ENCODE results near the gene KHSRP. TPM values are rescaled to one million over a fixed set of nuclear protein-coding genes. Genes with fewer than 3 reads are reported as not detected.

Gene KHSRP
- total and polyA plus RNA-seq, 2 of the 13 experiments (the other 11 are each of a cell fraction or from before 2014, with no cell fraction given) = 72.1 to 129 TPM

DNA sequence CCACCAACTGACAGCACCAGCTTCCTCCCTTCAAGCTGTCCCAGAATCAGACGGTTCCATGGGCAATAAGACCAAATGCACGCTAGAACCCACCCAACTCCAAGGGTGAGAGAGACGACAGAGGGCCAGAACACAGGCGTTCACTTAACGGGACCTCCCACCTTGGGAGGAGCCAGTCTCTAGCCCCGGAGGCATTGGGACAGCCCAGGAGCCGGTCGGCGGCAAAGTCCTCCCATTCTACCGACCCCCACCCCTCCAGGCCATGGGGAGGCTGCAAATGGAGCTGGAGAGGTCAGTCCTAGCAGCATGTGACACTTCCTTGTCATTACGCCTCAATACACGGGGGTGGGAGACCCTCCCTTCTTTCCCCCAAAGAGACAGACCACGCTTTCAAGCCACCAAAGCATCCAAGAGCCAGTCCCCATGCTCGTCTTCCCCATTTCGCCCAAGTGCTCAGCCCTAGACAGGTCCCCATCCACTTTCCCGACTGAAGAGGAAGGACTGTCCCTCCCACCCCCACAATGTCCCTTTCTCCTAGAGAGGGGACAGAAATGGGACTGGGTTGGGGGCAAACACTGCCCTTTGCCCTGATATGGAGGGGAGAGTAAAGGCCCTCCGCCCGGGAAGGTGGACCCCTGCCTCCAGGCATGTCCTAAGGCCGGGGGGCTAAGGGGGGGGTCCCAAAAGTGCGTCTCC lies 964 bp downstream of the KHSRP start:
- peak overlapping the region; percentile 89 for H3K9ac ChIP-seq (ENCODE audit: insufficient read depth, low read depth, low read length)
- H3K27me3 ChIP-seq (ENCODE audit: control insufficient read depth in 1 of 2, insufficient read depth in 2 of 2, low read length in 2 of 2) = no peaks in the 10 kb centered on the region; a peak in 1 of 5 replicates
- no peaks in the 10 kb centered on the region for H3K9me3 ChIP-seq (ENCODE audit: low read length)
- FAIRE-seq (peak; percentile 78), DNase-seq (ENCODE audit: low spot score) (peak; percentile 49), ATAC-seq (peak; percentile 24)
- BruUV-seq (replicated peaks) = no TSS peak
- H3K79me2 ChIP-seq (ENCODE audit: insufficient read depth, low read length) = peaks cover 52% of the 10 kb centered on the region
- WGBS (ENCODE audit: low lambda C conversion rate) = 0% methylated on average over 5 of the region's 20 CpGs
- peaks cover 21 to 39% of the 10 kb centered on the region in 2 experiments for H3K36me3 ChIP-seq (replicated peaks in 1 of 2; ENCODE audit: control insufficient read depth in 1 of 2, insufficient read depth in 2 of 2, low read length in 2 of 2)
- H3K27ac ChIP-seq (ENCODE audit: extremely low read length, insufficient read depth, low read length) = peak overlapping the region; percentile 68
- intact Hi-C loops (cut with micrococcal nuclease; ENCODE audit: unreplicated experiment) = no loop called here
- H3K4me3 ChIP-seq (replicated peaks in 1 of 3; ENCODE audit: insufficient read depth in 1 of 3, low read depth in 2 of 3, low read length in 3 of 3) = peak overlapping the region; percentile 84 to 92 (median 87)
- CTCF ChIA-PET (ENCODE audit: low intra/inter-chr PET ratio, low total read pairs) = no interaction called here
- POLR2A ChIA-PET = interaction anchor here (1.4 kb wide), 1 partner anchor 14 kb away, joined by 5 read pairs; no protein-coding TSS in a partner anchor
- H4K20me1 ChIP-seq (ENCODE audit: insufficient read depth, low read length) = peaks cover 47% of the 10 kb centered on the region
- in situ Hi-C loops (cut with HindIII; ENCODE audit: extremely low pct_ligation_motif_present, low pct_unique_long_range_greater_than_20kb) = no loop called here
- peaks cover 33% of the 10 kb centered on the region for H3K4me1 ChIP-seq (ENCODE audit: insufficient read depth, low read length)
- no peak overlapping the region for H2AFZ ChIP-seq (ENCODE audit: low read length)
- H3K4me2 ChIP-seq (ENCODE audit: low read depth, low read length) = peak overlapping the region; percentile 94
- TF ChIP-seq, protein P1, sequence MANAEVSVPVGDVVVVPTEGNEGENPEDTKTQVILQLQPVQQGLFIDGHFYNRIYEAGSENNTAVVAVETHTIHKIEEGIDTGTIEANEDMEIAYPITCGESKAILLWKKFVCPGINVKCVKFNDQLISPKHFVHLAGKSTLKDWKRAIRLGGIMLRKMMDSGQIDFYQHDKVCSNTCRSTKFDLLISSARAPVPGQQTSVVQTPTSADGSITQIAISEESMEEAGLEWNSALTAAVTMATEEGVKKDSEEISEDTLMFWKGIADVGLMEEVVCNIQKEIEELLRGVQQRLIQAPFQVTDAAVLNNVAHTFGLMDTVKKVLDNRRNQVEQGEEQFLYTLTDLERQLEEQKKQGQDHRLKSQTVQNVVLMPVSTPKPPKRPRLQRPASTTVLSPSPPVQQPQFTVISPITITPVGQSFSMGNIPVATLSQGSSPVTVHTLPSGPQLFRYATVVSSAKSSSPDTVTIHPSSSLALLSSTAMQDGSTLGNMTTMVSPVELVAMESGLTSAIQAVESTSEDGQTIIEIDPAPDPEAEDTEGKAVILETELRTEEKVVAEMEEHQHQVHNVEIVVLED (CRISPR knock-in tag; IDR thresholded peaks at IDR 0.05; ENCODE audit: borderline replicate concordance) = no peak
- TF ChIP-seq SMC3 (IDR thresholded peaks at IDR 0.05; ENCODE audit: low read length) (no peak), KLF6 (CRISPR knock-in tag; IDR thresholded peaks at IDR 0.05) (no peak), RXRA (CRISPR knock-in tag; IDR thresholded peaks at IDR 0.05) (no peak), HNRNPH1 (optimal IDR thresholded peaks at IDR 0.05; ENCODE audit: low read depth, low read length) (peak; percentile 35), ZNF44 (CRISPR knock-in tag; IDR thresholded peaks at IDR 0.05) (no peak), NFE2 (CRISPR knock-in tag; IDR thresholded peaks at IDR 0.05) (no peak), ZFP82 (CRISPR knock-in tag; IDR thresholded peaks at IDR 0.05; ENCODE audit: borderline replicate concordance) (0 out of 2 replicates have a peak, but pooled peaks have one; percentile 43), ZNF335 (CRISPR knock-in tag; IDR thresholded peaks at IDR 0.05) (no peak), POLR2G (IDR thresholded peaks at IDR 0.05; ENCODE audit: low read depth, low read length) (0 out of 2 replicates have a peak, but pooled peaks have one; percentile 27), ZNF263 (CRISPR knock-in tag; IDR thresholded peaks at IDR 0.05) (peak; percentile 64), XBP1 (CRISPR knock-in tag; IDR thresholded peaks at IDR 0.05) (no peak), ASH2L (IDR thresholded peaks at IDR 0.05; ENCODE audit: insufficient read length, low read depth, low read length) (peak; percentile 12), HNRNPLL (IDR thresholded peaks at IDR 0.05; ENCODE audit: low read depth, low read length, poor library complexity, severe bottlenecking) (no peak), ZFP36L2 (CRISPR knock-in tag; IDR thresholded peaks at IDR 0.05) (no peak), HDAC1 (CRISPR knock-in tag; IDR thresholded peaks at IDR 0.05) (0 out of 2 replicates have a peak, but pooled peaks have one; percentile 22), TEAD3 (CRISPR knock-in tag; optimal IDR thresholded peaks at IDR 0.05; ENCODE audit: borderline replicate concordance) (peak; percentile 15)
- TF ChIP-seq, protein P2, sequence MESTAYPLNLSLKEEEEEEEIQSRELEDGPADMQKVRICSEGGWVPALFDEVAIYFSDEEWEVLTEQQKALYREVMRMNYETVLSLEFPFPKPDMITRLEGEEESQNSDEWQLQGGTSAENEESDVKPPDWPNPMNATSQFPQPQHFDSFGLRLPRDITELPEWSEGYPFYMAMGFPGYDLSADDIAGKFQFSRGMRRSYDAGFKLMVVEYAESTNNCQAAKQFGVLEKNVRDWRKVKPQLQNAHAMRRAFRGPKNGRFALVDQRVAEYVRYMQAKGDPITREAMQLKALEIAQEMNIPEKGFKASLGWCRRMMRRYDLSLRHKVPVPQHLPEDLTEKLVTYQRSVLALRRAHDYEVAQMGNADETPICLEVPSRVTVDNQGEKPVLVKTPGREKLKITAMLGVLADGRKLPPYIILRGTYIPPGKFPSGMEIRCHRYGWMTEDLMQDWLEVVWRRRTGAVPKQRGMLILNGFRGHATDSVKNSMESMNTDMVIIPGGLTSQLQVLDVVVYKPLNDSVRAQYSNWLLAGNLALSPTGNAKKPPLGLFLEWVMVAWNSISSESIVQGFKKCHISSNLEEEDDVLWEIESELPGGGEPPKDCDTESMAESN (CRISPR knock-in tag; conservative IDR thresholded peaks at IDR 0.05) = 0 out of 2 replicates have a peak, but pooled peaks have one; percentile 23
- TF ChIP-seq, protein P3, sequence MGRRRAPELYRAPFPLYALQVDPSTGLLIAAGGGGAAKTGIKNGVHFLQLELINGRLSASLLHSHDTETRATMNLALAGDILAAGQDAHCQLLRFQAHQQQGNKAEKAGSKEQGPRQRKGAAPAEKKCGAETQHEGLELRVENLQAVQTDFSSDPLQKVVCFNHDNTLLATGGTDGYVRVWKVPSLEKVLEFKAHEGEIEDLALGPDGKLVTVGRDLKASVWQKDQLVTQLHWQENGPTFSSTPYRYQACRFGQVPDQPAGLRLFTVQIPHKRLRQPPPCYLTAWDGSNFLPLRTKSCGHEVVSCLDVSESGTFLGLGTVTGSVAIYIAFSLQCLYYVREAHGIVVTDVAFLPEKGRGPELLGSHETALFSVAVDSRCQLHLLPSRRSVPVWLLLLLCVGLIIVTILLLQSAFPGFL (CRISPR knock-in tag; IDR thresholded peaks at IDR 0.05) = no peak
- TF ChIP-seq, protein P4, sequence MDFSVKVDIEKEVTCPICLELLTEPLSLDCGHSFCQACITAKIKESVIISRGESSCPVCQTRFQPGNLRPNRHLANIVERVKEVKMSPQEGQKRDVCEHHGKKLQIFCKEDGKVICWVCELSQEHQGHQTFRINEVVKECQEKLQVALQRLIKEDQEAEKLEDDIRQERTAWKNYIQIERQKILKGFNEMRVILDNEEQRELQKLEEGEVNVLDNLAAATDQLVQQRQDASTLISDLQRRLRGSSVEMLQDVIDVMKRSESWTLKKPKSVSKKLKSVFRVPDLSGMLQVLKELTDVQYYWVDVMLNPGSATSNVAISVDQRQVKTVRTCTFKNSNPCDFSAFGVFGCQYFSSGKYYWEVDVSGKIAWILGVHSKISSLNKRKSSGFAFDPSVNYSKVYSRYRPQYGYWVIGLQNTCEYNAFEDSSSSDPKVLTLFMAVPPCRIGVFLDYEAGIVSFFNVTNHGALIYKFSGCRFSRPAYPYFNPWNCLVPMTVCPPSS (IDR thresholded peaks at IDR 0.05) = no peak
